ENCODE data around the gene QSOX2.

Gene QSOX2

DNA sequence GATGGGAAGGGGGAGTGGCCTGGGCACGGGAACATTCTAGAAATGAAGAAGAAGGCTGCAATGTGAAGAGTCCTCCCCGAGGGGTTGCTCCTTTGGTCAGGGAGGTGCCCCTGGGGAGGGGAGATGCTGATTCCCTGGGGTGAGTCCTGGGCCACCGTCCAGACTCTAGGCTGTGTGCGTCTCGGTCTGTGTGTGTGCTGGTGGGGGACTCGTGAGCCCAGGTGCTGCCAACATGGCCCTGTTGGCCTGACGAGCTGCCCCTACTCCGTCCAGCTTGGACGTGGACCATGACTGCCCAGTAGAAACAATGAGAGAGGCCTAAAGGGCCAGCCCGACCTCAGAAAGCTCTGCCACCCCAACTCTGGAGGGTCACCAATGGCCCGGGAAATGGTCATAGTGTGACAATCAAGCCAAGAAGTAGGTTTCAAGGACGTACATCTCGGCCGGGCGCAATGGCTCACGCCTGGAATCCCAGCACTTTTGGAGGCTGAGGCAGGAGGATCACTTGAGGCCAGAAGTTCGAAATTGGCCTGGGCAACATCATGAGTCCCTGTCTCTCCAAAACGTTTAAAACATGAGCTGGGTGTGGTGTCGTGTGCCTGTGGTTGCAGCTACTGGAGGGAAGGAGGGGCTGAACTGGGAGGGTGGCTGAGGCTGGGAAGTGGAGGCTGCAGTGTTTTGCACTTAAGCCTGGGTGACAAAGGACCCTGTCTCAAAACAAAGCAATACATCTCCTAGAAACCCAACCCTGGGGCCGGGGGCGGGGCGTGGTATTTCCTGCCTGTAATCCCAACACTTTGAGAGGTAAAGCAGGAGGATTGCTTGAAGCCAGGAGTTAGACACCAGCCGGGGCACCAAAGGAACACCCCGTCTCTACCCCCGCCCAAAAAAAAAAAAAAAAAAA is 57.7 kb downstream of the QSOX2 start:
- DNase-seq: no peak

DNA sequence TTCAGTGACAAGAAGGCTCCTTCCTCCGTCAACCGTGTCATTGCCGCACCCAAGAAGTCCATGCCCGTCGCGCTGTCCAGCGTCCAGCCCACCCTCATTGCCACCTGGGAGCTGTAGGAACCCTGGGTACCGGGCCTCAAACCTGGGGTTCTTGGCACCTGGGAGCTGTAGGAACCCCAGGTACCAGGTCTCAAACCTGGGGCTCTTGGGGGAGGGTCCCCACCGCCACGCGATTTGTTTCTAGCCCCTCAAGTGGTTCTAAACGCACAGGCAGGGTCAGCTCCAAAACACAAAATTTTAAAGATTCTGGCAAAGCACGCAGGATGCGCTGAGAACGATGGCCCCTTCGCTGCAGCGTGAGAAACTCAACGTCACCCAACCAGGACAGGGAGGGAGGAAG is 58.4 kb downstream of the QSOX2 start:
- DNase-seq: no peak

DNA sequence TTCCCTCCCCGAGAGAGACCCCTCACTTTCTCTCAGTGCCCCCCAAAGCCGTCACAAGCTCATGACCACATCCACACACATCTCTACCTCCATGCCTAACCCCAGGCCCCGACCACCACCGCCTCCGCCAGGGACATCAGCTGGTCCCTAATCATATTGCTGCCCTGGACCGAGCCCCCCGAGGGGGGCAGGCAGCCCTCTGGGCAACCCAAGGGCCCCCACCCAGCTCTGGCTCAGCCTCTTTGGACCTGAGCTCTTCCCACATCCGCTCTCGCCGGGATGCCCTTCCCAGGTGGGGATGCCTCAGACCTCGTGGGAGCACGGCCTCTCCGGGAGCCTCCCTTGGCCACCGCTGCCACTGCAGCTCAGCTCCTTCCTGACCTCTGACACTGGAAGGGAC is 59.2 kb downstream of the QSOX2 start:
- no peak for DNase-seq

DNA sequence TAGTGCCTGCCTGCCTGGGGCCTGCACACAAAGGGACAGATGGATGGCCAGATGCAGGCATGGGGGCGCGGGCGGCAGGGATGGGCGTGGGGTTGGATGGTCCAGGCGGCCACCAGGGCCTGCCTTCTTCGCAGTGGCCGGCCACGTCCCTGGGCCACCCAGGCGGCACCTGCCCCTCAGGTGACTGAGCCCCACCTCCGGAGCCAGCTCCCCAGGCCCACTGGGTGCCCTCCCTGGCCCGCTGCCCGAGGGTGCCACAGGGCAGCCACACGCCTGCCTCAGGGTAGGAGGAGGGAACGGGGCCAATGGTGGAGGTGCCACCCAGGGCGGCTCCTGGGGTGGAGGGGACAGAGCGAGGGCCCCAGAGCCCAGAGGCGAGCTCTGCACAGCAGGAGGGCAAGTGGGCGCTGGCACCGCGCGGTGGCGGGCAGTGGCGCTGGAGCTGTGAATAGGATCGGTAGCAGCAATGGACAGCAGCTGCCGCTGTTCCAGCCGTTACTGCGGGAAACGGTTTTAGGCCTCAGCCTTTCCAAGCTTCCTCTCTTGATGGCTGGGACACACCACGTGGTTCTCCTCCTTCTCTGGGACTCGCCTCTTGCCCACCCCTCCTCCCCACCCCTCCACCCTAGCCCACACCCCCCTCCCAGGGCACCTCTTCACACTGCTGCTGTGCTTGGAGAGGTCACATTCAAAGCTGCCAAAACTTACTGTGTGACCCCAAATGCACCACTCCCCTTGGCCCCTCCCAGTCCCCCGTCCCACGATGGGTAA is 59.8 kb downstream of the QSOX2 start:
- no peak for DNase-seq

DNA sequence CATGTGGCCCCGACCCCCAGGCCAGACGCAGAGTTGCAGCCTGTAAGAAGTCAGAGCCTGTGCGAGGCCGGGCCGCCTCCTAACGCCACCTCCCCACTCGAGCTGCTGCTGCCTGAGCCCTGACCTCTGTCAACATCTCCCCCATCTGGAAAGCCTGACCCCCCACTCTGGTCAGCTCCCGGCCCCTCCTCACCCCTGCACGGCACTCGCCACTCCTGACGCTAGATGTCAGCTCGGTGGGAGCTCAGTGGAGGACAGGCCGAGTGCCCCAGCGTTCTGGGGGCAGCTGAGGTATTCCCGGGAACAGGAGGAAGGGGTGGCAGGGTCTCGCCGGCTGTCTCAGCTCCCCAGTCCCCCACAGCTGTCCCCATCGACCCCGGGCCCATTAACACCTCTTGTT is 60.5 kb downstream of the QSOX2 start:
- no peak for DNase-seq

DNA sequence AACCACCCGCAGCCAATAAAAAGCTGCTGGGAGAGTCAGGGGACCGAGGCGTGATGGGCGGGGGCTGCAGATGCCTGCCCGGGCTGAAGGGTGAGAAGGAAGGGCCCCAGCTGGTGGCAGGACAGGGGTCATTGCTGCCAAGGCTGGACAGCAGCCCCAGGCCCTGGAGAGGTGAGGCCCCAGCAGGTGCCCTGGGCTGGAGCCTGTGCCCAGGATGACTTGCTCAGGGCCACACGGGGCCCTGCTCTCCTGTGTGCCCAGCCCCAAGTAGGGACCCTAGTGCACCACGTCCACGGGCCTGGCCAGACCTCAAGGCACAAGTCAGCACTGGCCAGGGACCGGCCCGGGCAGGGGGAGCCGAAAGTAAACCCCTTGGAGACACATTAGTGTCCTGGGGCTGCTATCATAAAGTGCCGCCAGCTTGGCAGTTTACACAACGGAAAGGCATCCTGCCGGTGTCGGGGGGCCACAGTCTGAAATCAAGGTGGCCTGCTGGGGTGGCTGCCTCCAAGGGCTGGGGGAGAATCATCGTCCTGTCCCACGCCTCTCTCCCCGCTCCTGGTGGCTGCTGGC is 62.7 kb downstream of the QSOX2 start:
- no peak for DNase-seq

DNA sequence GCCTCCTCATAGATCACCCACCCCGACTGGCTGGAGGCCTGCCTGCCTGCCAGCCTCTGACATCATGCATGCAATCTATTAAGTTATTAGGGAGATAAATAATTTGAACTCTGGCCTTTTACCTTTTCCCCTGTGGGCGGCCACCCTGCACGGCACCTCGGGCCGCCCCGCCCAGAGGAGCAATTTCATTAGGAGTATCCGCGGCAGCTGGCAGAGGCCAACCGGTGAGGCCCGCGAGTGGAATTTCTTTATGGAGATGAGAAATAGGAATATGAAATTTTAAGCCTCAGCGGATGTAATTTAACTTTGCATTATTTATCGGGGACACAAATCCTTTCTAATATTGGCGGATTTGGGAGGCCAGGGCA is 63.2 kb downstream of the QSOX2 start:
- no peak for DNase-seq

DNA sequence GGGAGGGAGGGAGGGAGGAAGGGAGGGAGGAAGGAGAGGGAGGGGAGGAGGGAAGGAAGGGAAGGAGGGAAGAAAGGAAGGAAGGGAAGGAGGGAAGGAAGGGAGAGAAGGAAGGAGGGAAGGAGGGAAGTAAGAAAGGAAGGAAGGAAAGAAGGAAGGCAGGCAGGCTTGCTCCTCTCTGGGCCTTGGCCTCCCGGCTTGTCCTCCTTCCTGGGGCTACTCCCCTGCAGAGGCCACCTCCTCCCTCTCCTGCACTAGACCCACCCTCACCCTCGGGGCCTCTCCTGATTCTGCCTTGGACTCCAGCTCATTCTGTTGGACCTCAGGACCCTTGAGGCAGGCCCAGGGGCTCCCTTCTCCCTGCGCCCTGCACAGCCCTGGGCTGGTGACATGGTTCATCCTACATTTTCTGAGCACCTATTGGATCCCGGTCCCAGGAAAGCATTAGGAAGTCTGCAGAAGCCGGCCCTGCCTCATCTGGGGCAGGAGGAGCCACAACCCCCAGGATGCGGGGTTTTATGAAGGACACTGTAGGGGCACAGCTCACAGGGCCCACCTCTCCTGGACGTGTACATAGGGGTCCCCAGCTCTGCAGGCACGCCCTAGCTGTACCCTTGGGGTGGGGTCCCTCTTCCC is 63.7 kb downstream of the QSOX2 start:
- no peak for DNase-seq

DNA sequence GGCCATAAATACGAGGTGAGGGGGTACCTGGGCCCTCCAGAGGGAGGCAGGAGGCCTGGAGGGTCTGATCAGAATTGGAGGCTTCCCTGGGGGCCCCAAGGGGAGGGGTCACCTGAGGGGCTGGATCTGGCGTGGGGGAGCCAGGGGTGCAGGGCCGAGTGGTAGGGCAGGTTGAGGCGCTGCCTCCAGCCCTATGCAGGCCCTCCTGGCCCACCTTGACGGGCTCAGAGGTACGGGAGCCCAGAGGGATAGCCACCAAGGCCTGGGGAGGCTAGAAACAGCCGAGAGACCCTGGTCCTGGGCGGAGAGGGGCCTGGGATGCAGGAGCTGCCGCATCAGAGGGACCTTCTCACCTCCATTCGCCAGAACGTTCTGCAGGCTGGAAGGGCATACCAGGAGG is 65.0 kb downstream of the QSOX2 start:
- no peak for DNase-seq

DNA sequence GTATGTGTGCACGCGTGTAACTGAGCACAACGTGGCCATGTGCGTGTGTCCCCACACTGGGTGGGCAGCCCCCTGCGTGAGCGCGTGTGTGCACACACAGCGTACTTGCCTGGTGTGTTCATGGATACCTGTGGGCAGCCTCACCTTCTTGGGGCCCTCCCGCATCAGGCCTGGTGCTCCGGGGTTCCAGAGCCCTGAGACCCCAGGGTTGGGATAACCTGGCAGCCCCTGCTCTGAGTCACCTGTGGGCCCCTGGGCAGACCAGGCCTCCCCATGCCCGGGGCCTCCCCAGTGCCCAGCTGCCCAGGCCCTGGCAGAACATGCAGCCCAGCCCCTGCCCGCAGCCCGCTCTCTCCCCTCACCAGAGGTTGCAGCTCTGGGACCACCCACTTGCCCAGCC is 65.9 kb downstream of the QSOX2 start:
- no peak for DNase-seq

DNA sequence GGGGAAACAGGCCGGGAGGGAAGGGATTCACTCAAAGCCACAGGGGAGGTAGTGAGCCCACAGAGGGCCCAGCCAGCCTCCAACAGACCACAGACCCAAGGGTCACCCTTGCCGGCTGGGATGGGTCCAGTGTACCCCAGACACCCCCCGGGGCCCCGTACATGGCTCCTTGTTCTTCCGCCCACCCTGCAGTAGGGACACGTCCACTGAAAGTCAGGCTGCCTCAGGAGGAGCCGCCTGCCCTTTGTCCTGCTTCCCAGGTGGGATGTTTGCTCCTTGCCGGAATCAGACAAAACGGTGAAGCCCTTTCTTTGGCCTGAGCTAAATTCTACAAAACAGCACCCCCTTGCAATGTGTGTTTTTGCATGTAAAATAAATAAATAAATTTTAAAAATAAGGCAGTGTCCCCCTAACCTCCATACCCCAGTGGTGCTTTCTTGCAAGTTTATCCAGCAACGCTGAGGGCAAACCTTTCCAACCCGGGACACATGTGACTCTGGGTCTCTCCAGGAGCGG is 66.5 kb downstream of the QSOX2 start:
- no peak for DNase-seq

DNA sequence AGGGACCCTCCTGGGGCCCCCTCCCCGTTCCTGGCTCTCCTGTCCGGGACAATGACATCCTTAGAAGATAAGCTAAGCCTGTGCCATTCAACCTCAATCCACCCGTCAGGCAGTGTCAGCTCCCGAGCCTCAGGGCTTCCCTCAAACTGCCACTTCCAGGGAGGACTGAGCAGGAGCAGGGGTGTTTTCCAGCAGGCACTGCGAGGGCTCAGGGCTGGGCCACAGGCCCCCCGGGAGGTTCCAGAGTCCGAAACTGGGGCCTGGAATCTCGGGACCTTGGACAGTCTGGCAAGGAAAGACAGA is 66.9 kb downstream of the QSOX2 start:
- no peak for DNase-seq

DNA sequence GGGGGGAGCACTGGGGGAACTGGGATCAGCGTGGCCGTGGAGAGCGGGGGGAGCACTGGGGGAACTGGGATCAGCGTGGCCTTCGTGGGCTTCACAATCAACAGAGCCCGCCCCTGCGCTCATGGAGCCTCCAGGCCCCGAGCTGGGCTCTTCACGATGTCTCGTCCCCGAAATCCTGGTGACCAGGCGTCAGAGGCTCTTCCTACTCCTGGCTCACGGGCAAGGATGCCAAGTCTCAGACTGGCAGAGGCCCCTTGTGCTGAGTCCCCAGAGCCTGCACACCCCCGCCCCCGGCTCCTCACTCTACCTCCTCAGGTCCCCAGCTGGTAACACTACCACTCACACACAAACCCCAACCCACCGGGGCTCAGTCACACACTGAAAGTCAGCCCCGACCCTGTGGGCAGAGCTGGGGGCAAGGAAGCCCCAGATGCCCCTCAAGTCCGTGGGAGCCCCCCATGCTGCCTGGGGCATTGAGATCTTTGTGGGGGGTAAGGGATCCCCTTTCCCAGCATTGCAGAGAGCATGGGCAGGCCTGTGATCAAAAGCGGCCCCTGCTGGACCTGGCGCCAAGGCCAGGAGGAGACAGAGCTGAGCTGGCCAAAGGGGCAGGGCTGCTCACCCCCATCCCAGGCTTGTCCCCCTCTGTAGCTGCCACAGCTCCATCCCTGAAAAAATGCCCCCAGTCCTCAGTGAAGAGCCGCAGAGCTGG is 67.4 kb downstream of the QSOX2 start:
- no peak for DNase-seq

DNA sequence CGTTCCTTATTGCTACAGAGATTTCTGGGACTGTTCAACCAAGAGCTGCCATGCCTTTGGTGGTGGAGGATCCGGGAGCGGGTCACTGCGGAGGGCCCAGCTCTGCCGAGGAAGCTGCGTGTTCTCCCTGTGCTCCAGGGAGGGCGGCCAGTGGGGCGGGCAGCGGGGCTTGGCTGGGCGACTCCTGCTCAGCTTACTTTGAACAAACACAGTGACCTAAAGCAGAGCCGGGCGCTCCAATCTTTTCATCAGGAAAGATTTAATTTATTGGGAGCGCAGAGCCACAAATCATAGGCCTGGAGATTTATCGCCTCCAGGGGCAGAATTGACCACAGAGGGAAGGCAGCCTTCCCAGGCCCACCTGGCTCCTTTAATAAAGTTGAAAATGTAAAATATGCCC is 68.4 kb downstream of the QSOX2 start:
- no peak for DNase-seq

DNA sequence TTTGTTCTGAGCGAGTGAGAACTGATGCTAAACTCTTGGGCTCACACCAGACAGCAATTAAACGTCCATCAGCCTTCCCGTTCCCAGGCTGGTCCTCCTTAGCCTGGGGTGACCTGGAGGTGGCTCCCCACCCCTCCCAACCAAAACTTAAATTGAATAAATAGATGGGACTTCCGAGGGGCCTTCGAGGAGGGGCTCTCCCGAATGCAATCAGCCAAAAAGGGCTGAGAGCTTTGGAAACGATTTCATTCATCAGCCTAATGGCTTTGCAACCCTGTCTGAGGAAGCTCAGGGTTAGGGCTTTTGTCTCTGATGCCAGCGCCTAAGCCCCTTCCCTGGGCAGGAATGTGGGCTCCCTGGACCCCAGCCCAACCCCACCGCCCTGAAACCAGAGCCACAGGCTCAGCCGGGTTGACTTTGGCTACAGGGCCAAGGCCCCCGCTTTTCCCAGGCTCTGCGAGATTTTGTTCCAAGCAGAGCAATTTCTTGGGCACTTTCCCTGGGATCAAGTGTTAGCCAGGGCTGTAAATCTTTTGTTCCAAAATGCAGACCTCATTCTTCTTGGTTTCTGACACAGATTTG is 69.9 kb downstream of the QSOX2 start:
- no peak for DNase-seq

DNA sequence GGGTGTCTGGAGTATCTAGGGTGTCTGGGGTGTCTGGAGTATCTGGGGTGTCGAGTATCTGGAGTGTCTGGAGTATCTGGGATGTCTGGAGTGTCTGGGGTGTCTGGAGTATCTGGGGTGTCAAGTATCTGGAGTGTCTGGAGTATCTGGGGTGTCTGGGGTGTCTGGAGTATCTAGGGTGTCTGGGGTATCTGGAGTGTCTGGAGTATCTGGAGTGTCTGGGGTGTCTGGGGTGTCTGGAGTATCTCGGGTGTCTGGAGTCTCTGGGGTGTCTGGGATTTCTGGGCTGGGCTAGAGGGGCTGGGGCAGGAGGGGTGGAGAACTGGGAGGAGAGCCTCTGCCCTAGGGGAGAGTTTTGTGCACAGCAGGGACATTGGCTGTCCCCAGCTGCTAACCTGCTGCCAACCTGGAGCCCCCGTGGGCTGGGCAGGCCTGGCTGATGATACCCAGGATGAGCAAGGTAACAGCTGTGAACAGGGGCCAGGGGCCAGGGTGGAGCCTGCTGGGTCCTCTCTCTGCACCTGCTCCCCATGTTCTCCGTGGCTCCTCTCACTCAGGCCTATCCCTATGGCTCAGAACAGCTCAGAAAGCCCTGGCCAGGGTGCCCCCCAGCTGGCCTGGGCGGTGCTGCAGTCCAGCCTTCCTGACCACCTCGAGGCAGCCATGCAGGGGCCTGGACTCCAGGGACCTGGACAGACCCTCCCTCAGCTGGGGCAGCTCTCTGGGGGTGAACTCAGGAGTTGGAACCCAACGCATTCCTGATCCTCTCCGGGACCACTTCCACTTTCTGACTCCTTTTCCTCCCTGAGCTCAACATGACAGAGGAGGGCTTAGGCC is 70.6 kb downstream of the QSOX2 start:
- no peak for DNase-seq

DNA sequence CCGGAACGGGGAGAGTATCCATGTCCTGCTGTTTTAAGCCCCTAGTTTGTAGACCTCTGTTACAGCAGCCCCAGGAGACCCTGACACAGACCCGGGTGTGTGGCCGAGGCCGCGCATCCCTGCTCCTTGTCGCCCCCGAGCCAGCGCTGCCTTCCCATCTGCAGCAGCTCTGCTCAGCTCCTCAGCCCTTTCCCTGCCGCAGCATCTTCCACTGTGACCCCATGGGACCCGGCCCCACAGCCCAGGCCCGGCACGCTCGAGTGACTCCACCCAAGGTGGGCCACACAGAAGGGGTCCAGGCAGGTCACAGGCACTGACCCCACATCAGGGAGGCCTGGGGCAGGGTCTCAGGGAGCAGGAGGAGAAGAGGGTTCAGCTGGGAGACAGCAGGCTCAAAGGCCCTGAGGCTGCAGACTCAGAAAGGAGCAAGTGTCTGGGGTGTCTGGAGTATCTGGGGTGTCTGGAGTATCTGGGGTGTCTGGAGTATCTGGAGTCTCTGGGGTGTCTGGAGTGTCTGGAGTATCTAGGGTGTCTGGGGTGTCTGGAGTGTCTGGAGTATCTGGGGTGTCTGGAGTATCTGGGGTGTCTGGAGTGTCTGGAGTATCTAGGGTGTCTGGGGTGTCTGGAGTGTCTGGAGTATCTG is 71.8 kb downstream of the QSOX2 start:
- no peak for DNase-seq

DNA sequence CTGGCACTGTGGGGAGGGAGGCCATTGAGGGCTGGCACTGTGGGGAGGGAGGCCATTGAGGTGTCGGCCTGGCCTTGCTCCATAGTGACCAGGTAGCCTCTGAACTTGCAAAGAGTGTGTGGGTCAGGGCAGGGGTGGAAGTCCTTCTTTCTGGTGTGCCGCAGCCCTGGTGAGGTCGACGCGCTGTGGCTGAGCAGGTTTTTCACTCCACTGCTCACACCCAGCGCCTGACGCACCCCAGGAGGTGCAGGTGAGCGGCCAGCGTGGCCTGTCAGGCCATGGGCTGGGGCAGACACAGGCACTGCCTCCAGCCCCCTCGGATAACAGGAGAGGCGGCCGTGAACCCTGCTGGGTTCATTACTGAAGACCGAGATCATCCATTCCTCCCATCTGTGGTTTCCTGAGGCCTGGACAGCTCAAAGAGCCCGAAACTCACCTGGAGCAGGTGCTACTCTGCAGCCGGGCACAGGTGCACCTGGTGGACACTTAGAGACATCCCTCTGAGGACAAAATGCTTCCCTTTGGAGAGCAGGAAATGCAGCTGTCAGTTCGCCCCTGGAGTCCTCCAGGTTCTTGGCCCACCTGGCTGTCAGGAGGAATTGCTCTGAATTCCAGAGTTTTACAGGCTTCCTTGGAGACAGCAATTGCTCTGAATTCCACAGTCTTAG is 73.1 kb downstream of the QSOX2 start:
- DNase-seq: no peak

DNA sequence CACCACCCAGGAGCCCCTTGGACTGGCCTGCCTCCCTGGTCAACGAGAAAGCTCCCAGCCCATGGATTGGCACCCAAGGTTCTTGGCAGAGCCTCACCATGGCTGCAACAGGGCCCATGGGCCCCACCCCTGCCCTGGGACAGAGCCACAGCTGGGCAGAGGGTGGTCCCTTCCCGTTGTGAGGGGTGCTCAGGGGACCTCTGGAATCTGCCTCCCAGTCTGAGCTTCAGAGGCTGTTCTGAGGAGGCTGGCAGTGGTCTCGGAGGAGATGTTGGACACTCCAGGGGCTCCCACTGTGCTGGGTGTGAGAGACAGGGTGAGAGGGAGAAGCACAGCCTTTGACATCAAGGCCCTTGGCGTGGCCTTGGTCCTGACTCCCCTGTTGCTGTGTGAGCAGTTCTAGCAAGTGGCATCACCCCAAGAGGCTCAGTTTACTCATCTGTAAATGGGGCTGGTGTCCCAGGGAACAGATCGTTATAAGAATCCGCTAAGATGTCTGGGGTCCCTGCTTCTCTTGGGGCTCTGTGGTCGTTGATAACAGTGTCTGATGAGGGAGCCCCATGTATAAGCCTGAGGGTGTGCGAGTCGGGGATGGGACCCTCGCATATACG is 73.7 kb downstream of the QSOX2 start:
- DNase-seq: no peak

Measured in SHP77 treated with DMSO at 0.1 percent for 48 hours (cell line).